Upper lobe of right lung (tissue), 1 donor: ENCODE measurements around the gene WDTC1. TPM values are rescaled to one million over a fixed set of nuclear protein-coding genes. Genes with fewer than 3 reads are reported as not detected.

ENCODE experiments used
- ATAC-seq: fragments of 200-7000 bp; cut with Tn5 transposase; one replicate; pipeline ENCODE4 v1.9.1; 2020; ENCODE audit warnings: mild to moderate bottlenecking, moderate library complexity
- DNase-seq: peaks from one replicate; pipeline ENCODE4 v3.0.0-alpha.2; 2020
- H3K27ac ChIP-seq: fragments of 200-600 bp; one replicate; pipeline ENCODE4 v1.8.0; 2022
- H3K27me3 ChIP-seq: fragments of 200-600 bp; one replicate; pipeline ENCODE4 v1.8.0; 2022; ENCODE audit warnings: mild to moderate bottlenecking
- H3K36me3 ChIP-seq: fragments of 200-600 bp; one replicate; pipeline ENCODE4 v1.8.0; 2022
- H3K4me1 ChIP-seq: fragments of 200-600 bp; one replicate; pipeline ENCODE4 v1.8.0; 2022
- H3K4me3 ChIP-seq: fragments of 200-600 bp; one replicate; pipeline ENCODE4 v1.8.0; 2022; ENCODE audit warnings: mild to moderate bottlenecking
- H3K9me3 ChIP-seq: fragments of 200-600 bp; one replicate; pipeline ENCODE4 v1.8.0; 2022
- CTCF ChIP-seq: fragments of 200-600 bp; IDR thresholded peaks from one replicate; pipeline ENCODE4 v1.8.0; 2022; ENCODE audit warnings: antibody characterized with exemption
- intact Hi-C: fragments of 100-400 bp; cut with DNase I; formaldehyde crosslinking; loops from one replicate; pipeline ENCODE4 v1.11.0; 2022
- total RNA-seq: library from RNA; stranded (reverse); fragmentation: NEBNext Ultra II Directional; extraction: Animal tissue kit (Norgen Biotek cat#: 25700); gene quantifications from one replicate; pipeline ENCODE4 v1.2.1, GENCODE V29; 2021
- donor health status: DM: no; HTN: yes; CAD: no; lungs with severe emphysema.

Gene WDTC1
- total RNA-seq, 1 donor from 2014 or later: 44.1 TPM

GRCh38 chr1:27316860-27317259 is 82.4 kb downstream of the WDTC1 start:
- DNase-seq: no peak
- intact Hi-C loops: no loop called here

GRCh38 chr1:27318136-27318535 is 83.7 kb downstream of the WDTC1 start:
- H3K27me3 ChIP-seq: no peaks in the 10 kb centered on the region
- DNase-seq (no peak), ATAC-seq (no peak)
- no peak overlapping the region for H3K4me3 ChIP-seq
- peaks cover 4% of the 10 kb centered on the region for H3K4me1 ChIP-seq
- no peak for TF ChIP-seq CTCF
- no peaks in the 10 kb centered on the region for H3K9me3 ChIP-seq
- H3K27ac ChIP-seq: no peak overlapping the region
- no peaks in the 10 kb centered on the region for H3K36me3 ChIP-seq
- intact Hi-C loops: no loop called here

More at GRCh38 chr1:27316860-27317259, 82.4 kb downstream of the WDTC1 start:
- TF ChIP-seq CTCF: no peak
- H3K4me3 ChIP-seq: no peak overlapping the region
- no peak overlapping the region for H3K27ac ChIP-seq
- no peaks in the 10 kb centered on the region for H3K9me3 ChIP-seq
- peaks cover under 1% of the 10 kb centered on the region for H3K36me3 ChIP-seq
- no peak for ATAC-seq
- H3K27me3 ChIP-seq: no peaks in the 10 kb centered on the region
- H3K4me1 ChIP-seq: no peaks in the 10 kb centered on the region

- no peak for DNase-seq
- no peaks in the 10 kb centered on the region for H3K36me3 ChIP-seq
- TF ChIP-seq CTCF: no peak
- intact Hi-C loops: no loop called here
- no peaks in the 10 kb centered on the region for H3K27me3 ChIP-seq
- H3K4me3 ChIP-seq: no peak overlapping the region
- H3K4me1 ChIP-seq: peaks cover 9% of the 10 kb centered on the region
- H3K27ac ChIP-seq: no peak overlapping the region
- H3K9me3 ChIP-seq: no peaks in the 10 kb centered on the region
- no peak for ATAC-seq
Observed at GRCh38 chr1:27318596-27318995, 84.2 kb downstream of the WDTC1 start.

- TF ChIP-seq CTCF: peak; percentile 40
- peaks cover 20% of the 10 kb centered on the region for H3K36me3 ChIP-seq
- no peaks in the 10 kb centered on the region for H3K27me3 ChIP-seq
- ATAC-seq (peak; percentile 99), DNase-seq (peak; percentile 99)
- no peaks in the 10 kb centered on the region for H3K9me3 ChIP-seq
- intact Hi-C loops: no loop called here
- peak within 1 kb of the TSS; percentile 96 for H3K4me3 ChIP-seq
- peaks cover 30% of the 10 kb centered on the region for H3K4me1 ChIP-seq
- peak within 1 kb of the TSS; percentile 95 for H3K27ac ChIP-seq
Observed at GRCh38 chr1:27321813-27322568, 87.6 kb downstream of the WDTC1 start, which contains the start of gene TMEM222. Gene TMEM222, plus strand, starts transcription at chr1:27322163. Its CDS starts 35 bp downstream, at chr1:27322198.

GRCh38 chr1:27322569-27323240 is 88.3 kb downstream of the WDTC1 start:
- Histone ChIP-seq H3K27me3 (no peaks in the 10 kb centered on the region), H3K36me3 (peaks cover 25% of the 10 kb centered on the region), H3K4me1 (peaks cover 31% of the 10 kb centered on the region), H3K9me3 (no peaks in the 10 kb centered on the region), H3K4me3 (peak overlapping the region; percentile 96), H3K27ac (peak overlapping the region; percentile 95)
- ATAC-seq (no peak), DNase-seq (no peak)
- intact Hi-C loops: no loop called here
- no peak for TF ChIP-seq CTCF
